Natural killer cell treated with Interleukin-12 subunit alpha and Interleukin-12 subunit beta and Interleukin-15 and Interleukin-18, amount 100 ng/mL, for 72 hours (primary cell): ENCODE data around the gene PAX9. TPM values are rescaled to one million over a fixed set of nuclear protein-coding genes. Genes with fewer than 3 reads are reported as not detected.

Experiments used
- ATAC-seq, 2 donors: fragments of 150-1000 bp; cut with Tn5 transposase in 1 of 2; sonication (Bioruptor Pico), chemical (Tn5 transposase) in 1 of 2; 2 replicates each; pipeline ENCODE4 v1.10.0; 2021
- DNase-seq: peaks from one replicate; pipeline ENCODE4 v3.0.0; 2022; ENCODE audit warnings: low spot score
- H3K27ac Mint-ChIP-seq, 2 donors: 1 replicate in 1 of 2; 2 replicates in 1 of 2; pipeline ENCODE4 v1.8.0; 2022; ENCODE audit warnings: mixed read lengths in 2 of 2, mild to moderate bottlenecking in 1 of 2, moderate library complexity in 1 of 2
- H3K27me3 Mint-ChIP-seq, 2 donors: 1 replicate in 1 of 2; 2 replicates in 1 of 2; pipeline ENCODE4 v1.8.0; 2022; ENCODE audit warnings: mixed read lengths in 2 of 2
- H3K36me3 Mint-ChIP-seq: one replicate; pipeline ENCODE4 v1.8.0; 2022; ENCODE audit warnings: mixed read lengths
- H3K4me1 Mint-ChIP-seq, 2 donors: 1 replicate in 1 of 2; 2 replicates in 1 of 2; pipeline ENCODE4 v1.8.0; 2022; ENCODE audit warnings: low read depth in 2 of 2, mixed read lengths in 2 of 2, mild to moderate bottlenecking in 1 of 2
- H3K4me3 Mint-ChIP-seq: one replicate; pipeline ENCODE4 v1.8.0; 2022; ENCODE audit warnings: mixed read lengths
- H3K9me3 Mint-ChIP-seq: 2 replicates; pipeline ENCODE4 v1.8.0; 2022; ENCODE audit warnings: mixed read lengths
- total RNA-seq, 2 donors: library from RNA; stranded (reverse); gene quantifications; one replicate each; pipeline ENCODE4 v1.2.3, GENCODE V29; 2022

The PAX9 gene
- total RNA-seq, 2 donors from 2014 or later = not detected

DNA sequence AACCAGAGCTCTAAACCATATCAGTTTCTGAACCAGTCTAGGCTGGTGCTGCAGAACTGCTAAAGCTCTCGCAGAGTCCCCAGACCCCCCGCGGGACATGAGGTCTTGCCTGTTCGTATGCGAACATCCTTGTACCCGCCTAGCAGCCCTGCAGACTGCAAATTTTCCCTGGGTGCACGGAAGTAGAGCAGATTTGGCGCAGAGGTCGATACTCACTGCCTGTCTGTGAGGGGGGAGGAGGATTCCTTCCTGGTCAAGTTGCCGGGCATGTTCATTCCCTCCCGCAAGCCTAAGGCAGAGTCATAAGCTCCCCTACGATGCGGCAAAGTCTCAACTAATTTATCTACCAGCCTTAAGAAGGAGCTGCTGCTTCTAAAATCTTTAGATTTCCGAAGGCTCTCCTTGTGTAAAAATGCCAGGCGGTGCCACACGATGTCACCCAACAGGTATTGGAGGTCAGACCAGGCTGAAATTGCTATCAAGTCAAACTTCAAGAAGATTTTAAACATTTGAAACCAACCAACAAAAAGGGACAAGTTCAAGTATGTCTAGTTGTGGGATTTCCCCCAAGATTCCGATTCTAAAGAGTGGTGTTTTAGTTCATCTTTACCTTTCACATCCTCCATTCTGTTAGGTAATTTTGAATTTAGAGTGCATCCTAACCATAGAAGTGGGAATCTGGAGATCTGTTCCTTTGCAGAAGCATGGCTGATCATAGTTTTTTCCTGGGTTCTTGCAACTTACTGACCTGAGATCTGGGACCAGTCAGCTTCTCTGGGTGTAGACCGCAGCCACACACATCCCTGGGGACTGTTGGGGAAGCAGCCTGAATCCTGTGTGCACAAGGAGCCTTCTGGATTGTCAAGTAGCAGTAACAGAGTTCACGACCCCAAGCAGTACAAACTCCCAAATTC lies 1.6 kb upstream of the PAX9 start:
- Mint-ChIP-seq H3K36me3 (peaks cover 30% of the 10 kb centered on the region), H3K27ac (no peak overlapping the region), H3K9me3 (no peaks in the 10 kb centered on the region), H3K4me1 (peaks cover 0 to 14% of the 10 kb centered on the region in 2 donors), H3K4me3 (no peak overlapping the region), H3K27me3 (peaks cover 64 to 76% of the 10 kb centered on the region in 2 donors)
- DNase-seq (no peak), ATAC-seq (no peak)

DNA sequence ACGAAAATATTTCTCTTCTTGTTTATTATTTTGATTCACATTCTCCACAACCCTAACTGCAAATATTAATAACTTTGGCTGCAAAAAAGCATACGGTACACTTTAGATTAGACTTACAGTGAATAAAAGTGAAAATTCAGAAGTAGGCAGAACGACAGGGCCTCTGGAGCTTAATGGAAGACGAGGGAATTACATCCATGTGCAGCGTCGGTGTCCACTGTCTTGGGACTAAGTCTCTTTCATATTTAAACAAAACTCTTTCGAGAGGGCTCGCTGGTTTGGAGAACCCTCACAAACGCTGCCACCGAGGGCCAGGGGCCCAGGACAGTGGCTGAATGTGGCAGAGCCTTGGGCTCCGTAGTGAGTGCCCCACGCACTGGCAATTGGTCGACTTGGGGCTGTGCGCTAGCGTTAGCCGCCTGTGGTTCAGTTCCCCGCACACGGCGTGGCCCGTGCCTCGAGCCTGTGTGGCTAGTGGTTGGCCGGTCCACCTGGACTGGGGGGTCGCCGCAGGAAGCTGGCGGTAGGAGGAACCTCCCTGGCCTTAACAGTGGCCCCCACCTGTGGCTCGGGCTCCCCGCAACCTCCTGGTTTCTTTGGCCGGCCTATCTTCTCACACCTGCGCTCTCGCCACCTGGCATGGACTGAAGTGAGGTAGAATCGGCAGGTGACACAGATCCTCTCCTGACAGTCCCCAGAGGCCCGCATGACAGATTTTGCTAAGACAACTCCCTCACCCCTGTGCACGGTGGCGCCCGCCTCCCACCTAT lies 739 bp upstream of the PAX9 start:
- Mint-ChIP-seq H3K4me1 (peaks cover 0 to 14% of the 10 kb centered on the region in 2 donors), H3K4me3 (no peak overlapping the region), H3K27me3 (peaks cover 61 to 75% of the 10 kb centered on the region in 2 donors), H3K9me3 (no peaks in the 10 kb centered on the region), H3K27ac (no peak overlapping the region), H3K36me3 (peaks cover 30% of the 10 kb centered on the region)
- peak in 1 of 2 donors; percentile 7 for ATAC-seq
- no peak for DNase-seq

DNA sequence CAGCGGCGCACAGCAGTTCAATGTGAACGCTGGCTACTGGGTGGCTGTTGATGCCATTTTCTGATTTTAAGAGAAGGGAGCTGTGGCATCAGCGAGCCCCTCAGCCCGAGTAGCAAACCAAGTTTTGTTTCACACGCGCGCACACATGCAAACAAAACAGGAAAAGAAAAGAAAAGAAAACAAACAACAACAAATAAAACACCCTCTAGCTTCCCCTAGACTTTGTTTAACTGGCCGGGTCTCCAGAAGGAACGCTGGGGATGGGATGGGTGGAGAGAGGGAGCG lies 540 bp downstream of the PAX9 start:
- ATAC-seq (no peak), DNase-seq (no peak)
- Mint-ChIP-seq H3K36me3 (peaks cover 25% of the 10 kb centered on the region), H3K27me3 (peaks cover 60 to 66% of the 10 kb centered on the region in 2 donors), H3K27ac (no peak overlapping the region), H3K4me1 (peaks cover 0 to 14% of the 10 kb centered on the region in 2 donors), H3K4me3 (no peak overlapping the region), H3K9me3 (no peaks in the 10 kb centered on the region)

DNA sequence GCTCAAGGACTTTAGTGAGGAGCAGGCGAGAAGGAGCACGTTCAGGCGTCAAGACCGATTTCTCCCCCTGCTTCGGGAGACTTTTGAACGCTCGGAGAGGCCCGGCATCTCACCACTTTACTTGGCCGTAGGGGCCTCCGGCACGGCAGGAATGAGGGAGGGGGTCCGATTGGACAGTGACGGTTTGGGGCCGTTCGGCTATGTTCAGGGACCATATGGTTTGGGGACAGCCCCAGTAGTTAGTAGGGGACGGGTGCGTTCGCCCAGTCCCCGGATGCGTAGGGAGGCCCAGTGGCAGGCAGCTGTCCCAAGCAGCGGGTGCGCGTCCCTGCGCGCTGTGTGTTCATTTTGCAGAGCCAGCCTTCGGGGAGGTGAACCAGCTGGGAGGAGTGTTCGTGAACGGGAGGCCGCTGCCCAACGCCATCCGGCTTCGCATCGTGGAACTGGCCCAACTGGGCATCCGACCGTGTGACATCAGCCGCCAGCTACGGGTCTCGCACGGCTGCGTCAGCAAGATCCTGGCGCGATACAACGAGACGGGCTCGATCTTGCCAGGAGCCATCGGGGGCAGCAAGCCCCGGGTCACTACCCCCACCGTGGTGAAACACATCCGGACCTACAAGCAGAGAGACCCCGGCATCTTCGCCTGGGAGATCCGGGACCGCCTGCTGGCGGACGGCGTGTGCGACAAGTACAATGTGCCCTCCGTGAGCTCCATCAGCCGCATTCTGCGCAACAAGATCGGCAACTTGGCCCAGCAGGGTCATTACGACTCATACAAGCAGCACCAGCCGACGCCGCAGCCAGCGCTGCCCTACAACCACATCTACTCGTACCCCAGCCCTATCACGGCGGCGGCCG lies 1.1 kb downstream of the PAX9 start:
- DNase-seq (no peak), ATAC-seq (no peak)
- H3K4me1 Mint-ChIP-seq = peaks cover 0 to 14% of the 10 kb centered on the region in 2 donors
- H3K9me3 Mint-ChIP-seq = no peaks in the 10 kb centered on the region
- H3K4me3 Mint-ChIP-seq = no peak overlapping the region
- peaks cover 65 to 71% of the 10 kb centered on the region in 2 donors for H3K27me3 Mint-ChIP-seq
- H3K27ac Mint-ChIP-seq = no peak overlapping the region
- H3K36me3 Mint-ChIP-seq = peaks cover 30% of the 10 kb centered on the region

DNA sequence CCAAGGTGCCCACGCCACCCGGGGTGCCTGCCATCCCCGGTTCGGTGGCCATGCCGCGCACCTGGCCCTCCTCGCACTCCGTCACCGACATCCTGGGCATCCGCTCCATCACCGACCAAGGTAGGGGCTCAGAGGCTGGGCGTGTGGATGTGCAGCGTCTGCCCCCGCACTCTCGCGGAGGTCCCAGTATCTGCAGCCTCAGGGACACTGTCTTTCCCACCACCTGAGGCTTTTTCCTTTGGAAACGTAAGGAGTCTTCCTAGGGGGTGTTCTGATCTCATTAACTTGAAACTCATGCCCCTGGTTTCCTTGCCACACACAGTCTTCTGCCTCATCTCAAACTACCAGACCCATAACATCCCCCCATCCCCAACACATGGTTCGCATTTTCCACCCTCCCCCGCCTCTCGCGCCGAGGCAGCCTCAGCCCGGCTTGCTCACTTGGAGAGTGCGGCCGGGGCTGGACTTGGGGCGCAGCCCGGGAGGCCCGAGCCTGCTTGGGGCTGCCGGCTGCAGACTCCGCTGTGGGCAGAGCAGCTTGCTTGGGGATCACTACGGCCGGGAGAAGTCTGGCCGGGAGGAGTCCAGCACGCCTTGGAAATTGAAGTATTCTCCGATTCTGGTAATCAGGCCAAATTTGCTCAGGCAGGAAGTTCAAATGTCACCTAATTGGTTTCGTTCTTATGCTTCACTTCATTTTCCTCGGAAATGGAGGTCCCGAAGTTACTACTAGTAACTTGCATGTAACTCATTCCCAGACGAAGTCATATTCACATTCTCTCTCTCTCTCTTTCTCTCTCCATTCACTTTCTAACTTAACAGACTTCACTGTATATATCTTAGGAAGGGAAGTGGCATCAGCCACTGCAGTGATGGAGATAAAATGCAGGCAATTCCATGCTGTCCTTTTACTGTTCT lies 2.0 kb downstream of the PAX9 start:
- ATAC-seq (no peak), DNase-seq (no peak)
- peaks cover 32% of the 10 kb centered on the region for H3K36me3 Mint-ChIP-seq
- peaks cover 63 to 75% of the 10 kb centered on the region in 2 donors for H3K27me3 Mint-ChIP-seq
- peaks cover 0 to 14% of the 10 kb centered on the region in 2 donors for H3K4me1 Mint-ChIP-seq
- no peak overlapping the region for H3K4me3 Mint-ChIP-seq
- H3K9me3 Mint-ChIP-seq = no peaks in the 10 kb centered on the region
- no peak overlapping the region for H3K27ac Mint-ChIP-seq

DNA sequence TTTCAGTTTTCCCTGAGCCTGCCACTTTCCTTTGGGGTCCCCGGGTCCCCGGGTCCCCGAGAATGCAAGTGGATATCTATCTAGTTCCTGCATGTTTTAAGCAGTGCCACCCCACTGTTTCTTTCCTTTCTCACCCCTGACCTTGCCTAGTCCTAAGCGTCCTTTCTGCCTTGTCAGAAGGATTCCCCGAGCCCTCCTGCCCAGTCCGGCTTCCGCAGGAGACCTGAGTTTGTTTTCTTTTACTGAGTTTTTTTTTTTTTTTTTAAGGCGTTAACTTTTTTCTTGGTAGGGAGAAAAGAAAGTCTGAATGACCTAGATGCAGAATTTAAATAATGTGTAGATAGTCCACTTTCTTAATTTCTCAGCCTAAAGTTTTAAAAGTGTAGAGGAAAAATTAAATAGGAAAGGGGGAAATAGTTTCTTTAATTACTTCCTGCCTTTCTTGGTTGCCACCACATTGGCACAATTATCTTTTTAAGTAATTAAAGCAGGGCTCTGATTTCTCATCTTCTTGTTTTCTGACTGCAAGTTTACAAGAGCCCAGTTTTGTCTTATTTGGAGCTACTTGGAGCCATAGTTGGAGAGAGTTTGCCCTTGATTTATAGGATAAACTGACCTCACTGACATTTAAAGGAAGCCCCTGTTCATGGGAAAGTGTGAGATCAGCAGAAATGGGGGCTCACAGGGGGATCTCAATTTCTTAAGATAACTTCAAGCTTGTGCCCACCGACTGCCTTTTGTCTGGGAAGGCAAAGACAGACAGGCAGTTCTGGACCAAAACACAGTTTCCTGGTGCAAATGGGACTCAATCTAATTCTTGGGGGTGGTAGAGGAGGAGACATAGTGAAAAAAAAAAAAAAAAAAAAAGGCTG lies 2.9 kb downstream of the PAX9 start:
- Mint-ChIP-seq H3K4me3 (no peak overlapping the region), H3K4me1 (peaks cover 0 to 11% of the 10 kb centered on the region in 2 donors), H3K36me3 (peaks cover 32% of the 10 kb centered on the region), H3K27me3 (peaks cover 55 to 66% of the 10 kb centered on the region in 2 donors), H3K27ac (no peak overlapping the region), H3K9me3 (no peaks in the 10 kb centered on the region)
- DNase-seq = no peak
- no peak for ATAC-seq

DNA sequence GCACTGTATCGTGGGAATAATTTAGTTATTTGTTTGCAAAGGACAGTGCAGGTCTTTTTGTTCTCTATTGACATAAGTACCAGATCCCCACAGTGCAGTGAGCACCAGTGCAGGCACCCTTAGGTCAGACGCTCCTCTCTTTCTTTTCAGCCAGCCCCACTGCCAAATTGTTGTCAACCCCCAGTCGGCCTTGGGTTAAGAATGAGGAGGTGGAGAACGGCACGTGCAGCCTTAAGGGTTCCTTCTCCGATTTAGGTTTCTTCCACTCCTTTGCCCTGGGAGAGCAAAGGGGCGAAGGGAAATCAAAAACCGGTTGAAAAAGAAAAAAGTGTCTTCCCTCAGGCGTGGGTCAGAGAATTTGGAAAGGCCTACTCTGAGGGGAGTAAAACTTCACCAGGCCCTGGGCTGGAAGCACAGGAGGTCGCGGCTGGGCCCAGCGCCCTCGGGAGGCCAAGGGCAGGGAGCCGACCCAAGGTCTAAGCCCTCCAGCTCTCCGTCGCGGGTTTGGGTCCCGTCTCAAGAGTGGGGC lies 4.3 kb downstream of the PAX9 start:
- no peaks in the 10 kb centered on the region for H3K9me3 Mint-ChIP-seq
- peaks cover 0 to 11% of the 10 kb centered on the region in 2 donors for H3K4me1 Mint-ChIP-seq
- no peak overlapping the region for H3K27ac Mint-ChIP-seq
- peaks cover 44 to 54% of the 10 kb centered on the region in 2 donors for H3K27me3 Mint-ChIP-seq
- ATAC-seq = peak in 1 of 2 donors; percentile 36
- H3K4me3 Mint-ChIP-seq = no peak overlapping the region
- no peak for DNase-seq
- peaks cover 23% of the 10 kb centered on the region for H3K36me3 Mint-ChIP-seq

DNA sequence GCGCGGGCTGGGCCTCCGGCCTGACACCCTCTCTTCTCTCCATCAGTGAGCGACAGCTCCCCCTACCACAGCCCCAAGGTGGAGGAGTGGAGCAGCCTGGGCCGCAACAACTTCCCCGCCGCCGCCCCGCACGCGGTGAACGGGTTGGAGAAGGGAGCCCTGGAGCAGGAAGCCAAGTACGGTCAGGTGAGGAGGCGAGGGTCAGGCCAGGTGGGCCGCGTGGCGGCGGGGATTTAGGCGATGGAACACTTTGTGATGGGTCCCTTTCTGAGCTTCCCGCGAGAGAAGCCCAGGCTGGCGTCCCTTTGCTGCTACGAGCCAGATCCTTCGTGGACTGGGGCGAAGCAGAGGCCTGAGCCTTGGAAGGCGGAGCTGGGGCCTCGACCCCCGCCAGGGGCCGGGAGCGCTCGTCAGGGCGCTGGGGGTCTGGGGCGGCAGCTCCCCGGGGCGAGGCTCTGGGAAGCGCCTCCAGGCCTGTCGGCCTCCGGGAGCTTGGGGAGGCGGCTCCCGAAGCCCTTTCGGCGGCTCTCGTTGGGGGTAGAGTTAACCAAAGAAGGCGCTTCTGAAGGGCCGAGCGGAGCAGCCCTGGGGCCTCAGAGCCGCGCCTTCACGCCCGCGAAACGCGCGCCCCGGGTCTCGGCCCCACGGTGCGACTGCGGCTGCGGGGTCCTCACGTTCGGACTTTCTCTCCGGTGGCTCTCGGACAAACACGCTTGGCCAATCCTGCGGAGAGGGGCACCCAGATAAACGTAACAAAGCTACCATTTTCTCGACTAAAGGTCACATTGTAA lies 5.0 kb downstream of the PAX9 start:
- peak in 1 of 2 donors; percentile 24 for ATAC-seq
- H3K4me3 Mint-ChIP-seq = no peak overlapping the region
- peaks cover 23% of the 10 kb centered on the region for H3K36me3 Mint-ChIP-seq
- H3K4me1 Mint-ChIP-seq = peaks cover 0 to 9% of the 10 kb centered on the region in 2 donors
- H3K27me3 Mint-ChIP-seq = peaks cover 38 to 47% of the 10 kb centered on the region in 2 donors
- H3K27ac Mint-ChIP-seq = no peak overlapping the region
- DNase-seq = no peak
- H3K9me3 Mint-ChIP-seq = no peaks in the 10 kb centered on the region

DNA sequence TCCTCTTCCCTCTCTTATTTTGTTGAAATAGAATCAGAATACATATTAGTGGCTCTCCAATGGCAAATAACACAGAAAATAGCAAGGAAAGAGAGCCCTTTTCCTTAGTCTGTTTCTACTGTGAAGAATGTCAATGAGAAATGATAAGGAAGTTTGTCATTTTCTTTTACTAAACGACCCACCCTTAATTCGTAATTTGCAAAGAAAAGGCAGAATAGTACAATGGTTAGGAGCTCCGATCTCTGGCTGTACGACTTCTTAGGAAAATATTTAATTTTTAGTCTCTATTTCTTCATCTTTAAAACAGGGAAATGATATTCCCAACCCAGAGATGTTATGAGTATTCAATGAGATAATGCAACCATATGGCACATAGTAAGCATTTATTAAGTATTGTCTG lies 6.0 kb downstream of the PAX9 start:
- H3K27me3 Mint-ChIP-seq = peaks cover 32 to 37% of the 10 kb centered on the region in 2 donors

DNA sequence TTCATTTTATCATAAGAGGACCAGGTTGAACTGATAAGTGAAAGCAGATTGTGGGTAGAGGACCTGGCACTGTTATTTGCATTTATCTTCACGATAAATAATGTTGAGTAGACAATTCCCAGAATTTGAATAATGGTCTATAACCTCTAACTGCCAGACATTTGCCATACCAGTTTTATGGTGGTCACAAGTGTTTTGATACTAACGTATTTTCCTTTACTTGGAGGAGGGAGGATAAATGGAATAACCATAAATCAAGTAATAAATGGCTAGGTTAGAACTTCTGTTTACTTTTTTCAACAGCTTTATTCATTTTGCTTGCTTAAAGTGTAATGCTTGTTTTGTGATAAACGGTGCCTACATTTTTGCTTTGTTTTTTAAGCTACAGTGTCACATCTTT lies 9.5 kb downstream of the PAX9 start:
- DNase-seq (no peak), ATAC-seq (no peak)
- Mint-ChIP-seq H3K4me3 (no peak overlapping the region), H3K27me3 (peaks cover 9 to 18% of the 10 kb centered on the region in 2 donors), H3K9me3 (no peaks in the 10 kb centered on the region), H3K27ac (no peak overlapping the region), H3K4me1 (no peaks in the 10 kb centered on the region), H3K36me3 (peaks cover 7% of the 10 kb centered on the region)

More for the DNA sequence above, 6.0 kb downstream of the PAX9 start:
- no peaks in the 10 kb centered on the region for H3K9me3 Mint-ChIP-seq
- H3K36me3 Mint-ChIP-seq = peaks cover 19% of the 10 kb centered on the region
- H3K4me1 Mint-ChIP-seq = peaks cover 0 to 3% of the 10 kb centered on the region in 2 donors
- no peak overlapping the region for H3K4me3 Mint-ChIP-seq
- DNase-seq (no peak), ATAC-seq (no peak)
- no peak overlapping the region for H3K27ac Mint-ChIP-seq

DNA sequence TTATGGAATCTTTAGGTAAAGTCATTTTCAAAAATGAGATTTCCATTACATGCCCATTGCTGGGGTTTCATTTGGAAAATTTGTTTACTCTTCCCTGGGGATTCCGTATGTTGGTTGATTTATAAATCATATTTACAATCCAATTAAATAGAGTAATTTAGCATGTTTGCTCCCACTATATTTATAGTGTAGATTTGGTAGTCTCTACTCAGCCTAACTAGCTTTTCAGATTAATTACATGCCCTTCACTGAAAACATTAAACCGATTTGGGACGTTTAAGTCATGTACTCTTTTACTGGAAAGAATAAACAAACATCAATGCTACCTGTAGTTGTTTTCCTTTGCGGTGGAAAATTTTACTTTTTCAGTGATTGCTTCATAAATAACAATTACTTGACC lies 10.4 kb downstream of the PAX9 start:
- no peaks in the 10 kb centered on the region for H3K4me1 Mint-ChIP-seq
- peaks cover 7% of the 10 kb centered on the region for H3K36me3 Mint-ChIP-seq
- H3K4me3 Mint-ChIP-seq = no peak overlapping the region
- H3K27ac Mint-ChIP-seq = no peak overlapping the region
- DNase-seq = no peak
- H3K27me3 Mint-ChIP-seq = peaks cover 8 to 22% of the 10 kb centered on the region in 2 donors
- H3K9me3 Mint-ChIP-seq = peaks cover 2% of the 10 kb centered on the region
- no peak for ATAC-seq
